Small intestine (tissue), 7 donors: ENCODE data around the gene CREBBP. TPM values are rescaled to one million over a fixed set of nuclear protein-coding genes. Genes with fewer than 3 reads are reported as not detected.
"Not testable (repeated sequence)": the region's sequence is repeated elsewhere in the genome, so short reads cannot be mapped to it uniquely, and the experiment has no call there.

Source experiments
- DNase-seq, 2 donors: peaks; one replicate each; pipeline versions ENCODE4 v3.0.0 to v3.0.0-alpha.2; 2013
- FAIRE-seq: peaks from 2 replicates; lab custom pipeline; 2012; peaks lifted over from hg19 to GRCh38; lab: Jason Lieb, UNC
- H3K27ac ChIP-seq, 3 donors: one replicate each; pipeline ENCODE4 v1.5.1; 2013; ENCODE audit warnings: low read length in 2 of 3, mild to moderate bottlenecking in 2 of 3, control low read depth in 1 of 3, inconsistent platforms in 1 of 3, low read depth in 1 of 3, moderate library complexity in 1 of 3
- H3K27me3 ChIP-seq, 3 donors: one replicate each; pipeline ENCODE4 v1.6.1; 2013; ENCODE audit warnings: low read length in 3 of 3, inconsistent platforms in 1 of 3; ENCODE audit not compliant: control insufficient read depth in 3 of 3, insufficient read depth in 3 of 3
- H3K36me3 ChIP-seq, 3 donors: one replicate each; pipeline ENCODE4 v1.6.1; 2013; ENCODE audit warnings: low read length in 3 of 3, inconsistent platforms in 1 of 3, low read depth in 1 of 3, mild to moderate bottlenecking in 1 of 3, moderate library complexity in 1 of 3; ENCODE audit not compliant: control insufficient read depth in 3 of 3, insufficient read depth in 2 of 3
- H3K4me1 ChIP-seq, 3 donors: one replicate each; pipeline ENCODE4 v1.6.1; 2013; ENCODE audit warnings: low read length in 2 of 3, inconsistent platforms in 1 of 3, low read depth in 1 of 3, mild to moderate bottlenecking in 1 of 3, moderate library complexity in 1 of 3; ENCODE audit not compliant: control insufficient read depth in 3 of 3, insufficient read depth in 2 of 3
- H3K4me3 ChIP-seq, 3 donors: one replicate each; pipeline ENCODE4 v1.5.1; 2013; ENCODE audit warnings: low read length in 3 of 3, control low read depth in 1 of 3, inconsistent platforms in 1 of 3, low read depth in 1 of 3, mild to moderate bottlenecking in 1 of 3, moderate library complexity in 1 of 3
- H3K9me3 ChIP-seq, 2 donors: one replicate each; pipeline ENCODE4 v1.6.1; 2013; ENCODE audit warnings: low read depth in 1 of 2, low read length in 1 of 2; ENCODE audit not compliant: control insufficient read depth in 2 of 2, insufficient read depth in 1 of 2
- WGBS, 3 donors: extraction: QIAGEN DNeasy Blood & Tissue Kit; methylation state at CpG; one replicate each; pipeline ENCODE4 v1.1.7; 2013; 5-methylcytosine and 5-hydroxymethylcytosine counted together
- polyA plus RNA-seq, 4 donors: library from polyadenylated mRNA; stranded (reverse) in 3 of 4; unstranded in 1 of 4; fragments of 200-250 nt in 3 of 4; fragments of 120-200 nt in 1 of 4; gene quantifications; one replicate each; pipeline versions ENCODE4 v1.2.1 to v1.2.3, GENCODE V29; 2013
- donor health status: healthy with polysubstance abuse.
- donor health status: control.
- donor health status: control.
- donor health status: Bipolar disorder and iron deficiency.
- donor health status: healthy.

Gene CREBBP
- polyA plus RNA-seq, 4 donors, result 6.8 to 48.0 (median 12.6) TPM

DNA sequence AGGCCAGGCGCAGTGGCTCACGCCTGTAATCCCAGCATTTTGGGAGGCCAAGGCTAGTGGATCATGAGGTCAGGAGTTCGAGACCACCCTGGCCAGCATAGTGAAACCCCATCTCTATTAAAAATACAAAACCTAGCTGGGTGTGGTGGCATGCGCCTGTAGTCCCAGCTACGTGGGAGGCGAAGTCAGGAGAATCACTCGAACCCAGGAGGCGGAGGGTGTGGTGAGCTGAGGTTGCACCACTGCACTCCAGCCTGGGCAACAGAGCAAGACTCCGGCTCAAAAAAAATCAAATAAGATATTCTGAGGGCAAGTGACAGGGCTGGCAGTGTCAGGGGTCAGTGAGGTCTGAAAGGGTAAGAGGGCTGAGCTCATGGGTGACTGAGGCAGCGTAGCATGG is 166.1 kb downstream of the CREBBP start:
- WGBS, 3 donors, result 96 to 99% (median 96%) methylated on average over 10 of the region's 10 CpGs
- not testable (repeated sequence) for DNase-seq, H3K27ac ChIP-seq, H3K27me3 ChIP-seq, H3K9me3 ChIP-seq, FAIRE-seq, H3K4me3 ChIP-seq
- H3K36me3 ChIP-seq, result peaks cover 0 to 32% (median 0%) of the 10 kb centered on the region in 3 donors
- H3K4me1 ChIP-seq, result peaks cover 0 to 30% (median 3%) of the 10 kb centered on the region in 3 donors

DNA sequence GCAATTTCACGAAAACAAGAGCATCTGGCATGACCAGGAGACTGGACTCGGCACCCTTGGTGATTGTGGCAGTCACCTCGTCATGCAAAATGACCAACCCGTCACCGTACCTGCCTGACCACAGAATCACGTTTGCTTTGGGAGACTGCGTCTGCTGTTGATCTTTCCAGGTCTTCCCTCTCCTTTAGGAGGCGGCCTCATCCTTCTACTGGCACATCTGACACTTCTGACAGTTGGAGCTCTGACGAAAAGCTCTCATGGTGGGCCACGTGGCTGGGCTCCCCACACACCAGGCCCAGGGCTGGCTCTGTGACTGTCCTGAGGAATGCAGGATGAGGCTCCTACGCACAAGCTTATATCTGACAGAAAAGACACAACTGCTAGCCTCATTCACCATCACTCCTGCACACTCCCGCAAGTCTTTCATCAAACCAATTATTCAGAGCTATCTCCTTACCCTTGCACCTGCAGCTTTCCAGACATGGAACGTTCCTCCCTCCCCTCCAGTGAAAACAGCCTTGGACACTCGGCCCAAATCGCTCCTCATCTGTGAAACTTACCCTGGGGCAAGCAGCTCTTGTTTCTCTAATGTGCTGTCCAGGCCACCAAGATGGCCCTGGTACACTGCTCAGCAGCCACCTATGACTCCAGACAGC is 166.8 kb downstream of the CREBBP start:
- peak overlapping the region in 1 of 3 donors; percentile 85 for H3K27ac ChIP-seq
- DNase-seq, result no peak
- H3K27me3 ChIP-seq, result no peaks in the 10 kb centered on the region
- WGBS, 3 donors, result 91% methylated on average over 15 of the region's 15 CpGs
- peaks cover 0 to 35% (median 0%) of the 10 kb centered on the region in 3 donors for H3K36me3 ChIP-seq
- peaks cover 0 to 30% (median 3%) of the 10 kb centered on the region in 3 donors for H3K4me1 ChIP-seq
- no peak for FAIRE-seq
- H3K9me3 ChIP-seq, result no peaks in the 10 kb centered on the region
- H3K4me3 ChIP-seq, result no peak overlapping the region

DNA sequence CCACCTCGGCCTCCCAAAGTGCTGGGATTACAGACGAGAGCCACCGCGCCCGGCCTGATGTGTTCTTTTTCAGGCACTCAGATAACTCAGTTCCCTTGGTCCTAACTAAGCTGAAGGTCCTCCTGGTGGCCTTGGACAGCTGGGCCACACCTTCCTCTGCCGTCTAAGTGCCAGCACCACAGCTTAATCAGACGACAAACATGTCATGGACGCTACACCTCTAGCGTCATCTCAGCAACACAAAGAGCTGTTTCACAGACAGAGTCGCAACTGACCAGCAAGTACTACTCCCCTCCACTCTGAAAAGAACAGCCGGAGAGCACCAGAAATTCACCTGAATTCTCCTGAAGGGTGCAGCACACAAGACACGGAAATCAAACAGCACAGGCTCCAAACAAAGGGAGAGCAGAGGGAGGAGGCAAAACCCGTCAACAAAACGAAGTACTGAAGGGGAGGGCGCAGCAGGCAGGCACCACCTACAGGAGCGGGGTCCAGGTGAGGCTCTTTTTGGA is 167.6 kb downstream of the CREBBP start:
- Histone ChIP-seq H3K36me3 (peaks cover 0 to 39% (median 0%) of the 10 kb centered on the region in 3 donors), H3K27me3 (no peaks in the 10 kb centered on the region), H3K4me3 (no peak overlapping the region), H3K27ac (peak overlapping the region in 1 of 3 donors; percentile 85), H3K4me1 (peaks cover 0 to 25% (median 3%) of the 10 kb centered on the region in 3 donors), H3K9me3 (no peaks in the 10 kb centered on the region)
- peak in 1 of 2 donors; percentile 53 for DNase-seq
- FAIRE-seq, result no peak
- WGBS, 3 donors, result 75 to 86% (median 79%) methylated on average over 16 of the region's 16 CpGs

DNA sequence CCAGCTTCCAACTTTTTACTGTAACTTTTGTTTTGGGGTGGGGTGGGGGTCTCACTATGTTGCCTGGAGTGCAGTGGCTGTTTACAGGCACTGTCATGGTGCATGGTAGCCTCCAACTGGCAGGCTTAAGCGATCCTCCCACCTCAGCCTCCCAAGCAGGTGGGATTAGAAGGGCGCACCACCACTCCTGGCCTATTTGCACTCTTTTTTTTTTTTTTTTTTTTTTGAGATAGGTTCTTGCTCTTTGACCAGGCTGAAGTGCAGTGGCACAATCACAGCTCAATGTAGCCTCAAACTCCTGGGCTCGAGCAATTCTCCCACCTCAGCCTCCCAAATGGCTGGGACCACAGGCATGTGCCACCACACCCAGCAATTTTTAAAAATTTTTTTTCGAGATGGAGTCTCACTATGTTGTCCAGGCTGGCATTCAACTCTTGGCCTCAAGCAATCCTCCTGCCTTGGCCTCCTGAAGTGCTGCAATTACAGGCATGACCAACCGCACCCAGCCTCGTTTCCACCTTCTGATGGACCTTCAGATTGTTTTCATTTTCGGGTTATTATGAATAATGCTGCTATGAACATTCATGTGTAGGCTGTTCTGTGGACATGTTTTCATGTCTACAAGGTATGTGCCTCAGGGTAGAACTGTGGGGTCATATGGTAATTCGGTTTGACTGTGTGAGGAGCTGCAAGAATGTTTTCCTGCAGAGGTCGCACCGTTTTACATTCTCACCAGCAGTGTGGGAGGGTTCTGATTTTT is 174.1 kb downstream of the CREBBP start:
- no peaks in the 10 kb centered on the region for H3K9me3 ChIP-seq
- 90 to 92% (median 91%) methylated on average over 10 of the region's 10 CpGs for WGBS, 3 donors
- H3K4me1 ChIP-seq, result peaks cover 0 to under 1% (median 0%) of the 10 kb centered on the region in 3 donors
- H3K4me3 ChIP-seq, result no peak overlapping the region
- DNase-seq, result no peak
- peaks cover 0 to 37% (median 0%) of the 10 kb centered on the region in 3 donors for H3K36me3 ChIP-seq
- FAIRE-seq, result no peak
- H3K27ac ChIP-seq, result no peak overlapping the region
- H3K27me3 ChIP-seq, result no peaks in the 10 kb centered on the region

DNA sequence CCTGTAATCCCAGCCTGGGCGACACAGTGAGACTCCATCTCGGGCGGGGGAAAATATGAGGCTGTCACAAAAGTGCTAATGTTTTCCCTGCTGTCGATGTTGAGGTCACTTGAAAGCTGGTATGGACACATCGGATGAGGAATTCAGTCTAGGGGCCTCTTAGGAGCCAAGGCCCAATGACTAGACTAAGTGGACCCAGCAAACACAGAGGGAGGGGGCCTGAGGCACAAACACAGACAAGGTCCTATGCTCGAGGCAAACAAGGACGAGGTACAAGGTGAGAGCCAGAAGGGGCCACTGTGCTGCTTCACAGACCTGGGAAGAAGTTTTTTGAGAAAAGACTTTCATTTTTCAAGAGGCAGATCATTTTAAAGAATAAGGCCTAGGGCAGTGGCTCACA is 178.4 kb downstream of the CREBBP start:
- H3K9me3 ChIP-seq, result no peaks in the 10 kb centered on the region
- H3K27ac ChIP-seq, result no peak overlapping the region
- no peak for FAIRE-seq
- no peak for DNase-seq
- WGBS, 3 donors, result 92 to 96% (median 95%) methylated on average over 7 of the region's 7 CpGs
- H3K36me3 ChIP-seq, result peaks cover 0 to 23% (median 0%) of the 10 kb centered on the region in 3 donors
- no peaks in the 10 kb centered on the region for H3K4me1 ChIP-seq
- no peaks in the 10 kb centered on the region for H3K27me3 ChIP-seq
- H3K4me3 ChIP-seq, result no peak overlapping the region

DNA sequence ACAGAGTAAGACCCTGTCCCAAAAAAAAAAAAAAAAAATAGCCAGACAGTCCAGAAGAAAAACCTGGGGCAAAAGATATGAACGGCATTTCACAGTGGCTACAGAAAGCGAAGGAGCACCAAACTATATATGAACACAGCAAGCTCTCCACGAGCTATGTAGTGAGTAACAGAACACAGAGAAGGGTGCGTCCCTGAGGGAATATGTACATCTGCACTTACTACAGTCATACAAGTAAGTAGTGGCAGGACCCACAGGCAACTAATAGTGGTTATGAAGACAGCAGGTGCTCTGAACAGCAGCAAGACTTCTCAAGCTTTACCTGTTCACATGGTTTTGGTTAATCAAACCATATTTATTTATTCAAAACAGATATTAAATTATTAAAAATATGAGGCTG is 179.0 kb downstream of the CREBBP start:
- peaks cover 0 to 5% (median 0%) of the 10 kb centered on the region in 3 donors for H3K4me1 ChIP-seq
- FAIRE-seq, result no peak
- peaks cover 0 to 22% (median 0%) of the 10 kb centered on the region in 3 donors for H3K36me3 ChIP-seq
- no peaks in the 10 kb centered on the region for H3K27me3 ChIP-seq
- no peak overlapping the region for H3K4me3 ChIP-seq
- H3K9me3 ChIP-seq, result no peaks in the 10 kb centered on the region
- no peak overlapping the region for H3K27ac ChIP-seq
- 89 to 94% (median 93%) methylated on average over 4 of the region's 4 CpGs for WGBS, 3 donors
- DNase-seq, result no peak

DNA sequence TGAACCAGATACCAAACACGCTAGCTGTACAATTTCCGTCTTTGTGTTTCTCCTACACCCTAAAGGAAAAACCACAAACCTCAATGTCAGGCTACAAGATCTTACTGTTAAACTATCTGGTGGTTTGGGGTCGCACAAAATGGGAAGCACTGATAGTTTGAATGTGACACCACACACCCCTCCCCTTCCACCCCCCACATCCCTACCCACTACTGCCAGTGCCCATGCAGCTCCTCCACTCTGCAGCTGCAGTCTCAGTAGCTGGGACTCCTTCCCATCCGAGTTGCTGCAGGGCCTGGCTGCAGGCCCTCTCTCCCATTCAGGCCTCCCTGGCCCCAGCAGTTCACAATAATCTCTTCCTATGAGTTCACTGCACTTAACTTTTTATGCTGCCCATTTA is 181.6 kb downstream of the CREBBP start:
- Histone ChIP-seq H3K4me3 (no peak overlapping the region), H3K4me1 (peaks cover 0 to 22% (median 0%) of the 10 kb centered on the region in 3 donors), H3K9me3 (no peaks in the 10 kb centered on the region), H3K36me3 (peaks cover 0 to 24% (median 3%) of the 10 kb centered on the region in 3 donors), H3K27ac (no peak overlapping the region), H3K27me3 (no peaks in the 10 kb centered on the region)
- FAIRE-seq, result no peak
- DNase-seq, result no peak
- WGBS, 3 donors, result 70 to 90% (median 83%) methylated on average over 4 of the region's 4 CpGs

DNA sequence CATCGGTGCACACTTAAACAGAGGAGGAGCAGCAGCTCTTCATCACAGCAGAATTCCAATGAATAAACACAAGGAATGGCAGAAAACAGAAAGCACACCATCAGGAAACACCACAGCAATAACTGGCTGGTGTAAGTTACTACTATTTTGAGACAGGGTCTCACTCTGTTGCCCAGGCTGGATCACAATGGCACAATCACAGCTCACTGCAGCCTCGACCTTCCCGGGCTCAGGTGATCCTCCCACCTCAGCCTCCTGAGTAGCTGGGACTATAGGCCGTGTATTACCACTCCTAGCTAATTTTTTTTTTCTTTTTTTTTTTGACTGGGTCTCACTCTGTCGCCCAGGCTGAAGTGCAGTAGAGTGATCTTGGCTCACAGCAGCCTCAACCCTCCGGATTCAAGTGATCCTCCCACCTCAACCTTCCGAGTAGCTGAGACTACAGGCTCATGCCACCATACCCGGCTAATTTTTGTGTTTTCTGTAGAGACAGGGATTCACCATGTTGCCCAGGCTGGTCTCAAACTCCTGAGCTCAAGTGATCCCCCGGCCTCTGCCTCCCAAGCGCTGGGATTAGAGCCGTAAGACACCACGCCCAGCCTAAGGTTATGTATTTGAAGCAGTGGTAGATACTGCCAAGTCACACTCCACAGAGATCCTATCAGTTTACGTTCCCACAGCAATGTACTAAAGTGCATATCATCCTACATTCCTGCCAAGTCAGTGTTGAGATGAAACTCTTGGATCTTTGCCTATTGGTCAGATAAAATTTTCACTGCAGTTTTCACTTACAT is 183.9 kb downstream of the CREBBP start:
- FAIRE-seq (no peak), DNase-seq (peak; percentile 68 to 75)
- peaks cover 0 to 23% (median 3%) of the 10 kb centered on the region in 3 donors for H3K36me3 ChIP-seq
- peak overlapping the region in 2 of 3 donors; percentile 7 to 38 for H3K4me3 ChIP-seq
- peaks cover 0 to 22% (median 0%) of the 10 kb centered on the region in 3 donors for H3K4me1 ChIP-seq
- H3K27ac ChIP-seq, result peak overlapping the region in 2 of 3 donors; percentile 38 to 81
- WGBS, 3 donors, result 52 to 77% (median 63%) methylated on average over 13 of the region's 13 CpGs
- no peaks in the 10 kb centered on the region for H3K27me3 ChIP-seq
- no peaks in the 10 kb centered on the region for H3K9me3 ChIP-seq
